ENCODE data around the gene REG1B.
"Not testable (repeated sequence)": the region's sequence is repeated elsewhere in the genome, so short reads cannot be mapped to it uniquely, and the experiment has no call there.

The REG1B gene

GRCh38 chr2:79083597-79084251 is 4.1 kb downstream of the REG1B start:
- DNase-seq: no peak

- DNase-seq: no peak
Measured at GRCh38 chr2:79082987-79083386, 4.8 kb downstream of the REG1B start.

DNA sequence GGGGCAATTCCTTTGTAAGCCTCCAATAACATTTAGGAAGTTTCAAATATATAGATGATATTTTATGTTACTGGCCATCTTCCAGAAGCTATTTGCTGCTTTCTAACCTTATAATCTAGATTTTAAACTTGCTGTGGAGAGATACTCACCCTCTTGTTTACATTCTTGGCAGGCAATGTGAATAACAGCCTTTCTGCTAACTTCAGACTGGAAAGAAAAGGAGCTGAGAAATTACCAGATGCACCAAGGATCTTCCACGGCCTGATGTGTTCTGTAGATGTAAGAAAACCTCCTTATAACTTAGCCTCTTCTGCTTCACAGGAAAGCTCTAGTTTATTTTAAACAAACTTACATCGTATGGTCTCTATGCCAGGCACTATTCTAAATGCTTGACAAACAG is 16.7 kb downstream of the REG1B start:
- no peak for DNase-seq

DNA sequence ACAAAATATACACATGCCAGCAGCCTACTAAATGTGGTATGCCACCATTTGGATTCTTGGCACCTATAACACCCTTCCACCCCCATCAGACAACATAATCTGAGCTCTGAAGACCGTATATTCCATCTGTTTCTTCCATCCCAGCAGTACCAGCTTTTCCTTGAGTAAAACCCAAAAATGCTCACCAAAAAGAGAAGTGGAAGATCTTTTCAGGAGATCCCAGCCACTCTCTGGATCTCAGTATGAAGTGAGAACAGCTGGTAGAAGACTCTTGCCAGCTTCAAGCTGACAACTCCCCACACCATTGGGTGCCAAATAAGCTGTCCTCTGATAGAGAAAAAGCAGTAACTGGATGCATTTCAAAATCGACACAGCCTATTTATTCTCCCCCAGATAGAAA is 22.6 kb downstream of the REG1B start:
- DNase-seq: no peak

DNA sequence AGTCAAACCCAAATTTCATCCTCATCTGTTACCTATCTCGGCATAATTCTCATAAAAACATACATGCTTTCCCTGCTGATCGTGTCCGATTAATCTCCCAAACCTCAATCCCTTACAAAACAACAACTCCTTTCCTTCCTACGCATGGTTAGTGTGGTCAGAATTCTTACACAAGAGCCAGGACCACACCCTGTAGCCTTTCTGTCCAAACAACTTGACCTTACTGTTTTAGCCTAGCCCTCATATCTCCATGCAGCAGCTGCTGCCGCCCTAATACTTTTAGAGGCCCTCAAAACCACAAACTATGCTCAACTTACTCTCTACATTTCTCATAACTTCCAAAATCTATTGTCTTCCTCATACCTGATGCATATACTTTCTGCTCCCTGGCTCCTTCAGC is 33.0 kb downstream of the REG1B start:
- not testable (repeated sequence) for DNase-seq

- DNase-seq: not testable (repeated sequence)
Measured at GRCh38 chr2:79053486-79053885, 34.3 kb downstream of the REG1B start.

DNA sequence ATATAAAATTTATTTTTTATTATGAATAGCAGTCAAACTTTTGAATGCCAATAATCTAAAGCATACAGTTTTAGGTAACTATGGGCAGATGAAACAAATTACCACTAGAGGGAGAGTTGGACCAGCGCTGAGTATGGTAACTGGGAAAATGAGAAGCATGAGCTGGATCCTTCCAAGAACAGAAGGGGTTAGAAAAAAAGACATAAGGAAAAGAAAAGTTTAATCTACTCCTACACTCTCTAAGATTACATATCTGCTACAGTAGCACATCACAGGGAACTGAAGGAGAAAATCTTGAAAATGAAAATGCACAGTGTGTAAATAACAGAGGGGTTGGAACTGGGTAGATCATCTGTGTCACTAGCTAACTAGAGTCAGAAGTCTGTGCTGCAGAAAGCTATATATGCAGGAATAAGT is 46.8 kb downstream of the REG1B start:
- no peak for DNase-seq

DNA sequence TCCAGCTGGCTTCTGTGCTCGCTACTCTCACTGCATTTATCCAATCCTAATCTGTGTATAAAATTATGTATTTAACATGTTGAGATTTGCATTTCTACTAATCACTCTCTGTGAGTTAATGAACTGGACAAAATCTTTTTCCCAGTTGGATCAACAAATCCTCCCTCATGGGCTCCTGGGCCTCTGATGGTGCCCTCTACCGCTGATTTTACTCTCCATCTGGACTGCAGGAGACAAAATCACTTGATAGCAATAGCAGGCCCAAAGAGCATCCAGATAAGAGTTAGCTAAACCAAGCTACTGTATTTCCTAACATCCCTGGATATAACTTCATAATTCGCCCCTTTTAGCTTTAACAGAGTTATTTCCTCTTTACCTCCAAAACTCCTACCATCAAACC is 47.8 kb downstream of the REG1B start:
- DNase-seq: no peak
